Breast epithelium (tissue), 3 donors: ENCODE data around the gene PRR19.

Source experiments
- CTCF ChIP-seq, 3 donors: fragments of 450-650 bp; IDR thresholded peaks; one replicate each; pipeline ENCODE4 v1.5.1; 2016 to 2017; ENCODE audit warnings: antibody characterized with exemption in 3 of 3, mild to moderate bottlenecking in 3 of 3, moderate library complexity in 3 of 3
- POLR2A ChIP-seq: fragments of 450-650 bp; IDR thresholded peaks from one replicate; pipeline ENCODE4 v1.6.1; 2016; ENCODE audit warnings: antibody characterized with exemption, mild to moderate bottlenecking, moderate library complexity

DNA sequence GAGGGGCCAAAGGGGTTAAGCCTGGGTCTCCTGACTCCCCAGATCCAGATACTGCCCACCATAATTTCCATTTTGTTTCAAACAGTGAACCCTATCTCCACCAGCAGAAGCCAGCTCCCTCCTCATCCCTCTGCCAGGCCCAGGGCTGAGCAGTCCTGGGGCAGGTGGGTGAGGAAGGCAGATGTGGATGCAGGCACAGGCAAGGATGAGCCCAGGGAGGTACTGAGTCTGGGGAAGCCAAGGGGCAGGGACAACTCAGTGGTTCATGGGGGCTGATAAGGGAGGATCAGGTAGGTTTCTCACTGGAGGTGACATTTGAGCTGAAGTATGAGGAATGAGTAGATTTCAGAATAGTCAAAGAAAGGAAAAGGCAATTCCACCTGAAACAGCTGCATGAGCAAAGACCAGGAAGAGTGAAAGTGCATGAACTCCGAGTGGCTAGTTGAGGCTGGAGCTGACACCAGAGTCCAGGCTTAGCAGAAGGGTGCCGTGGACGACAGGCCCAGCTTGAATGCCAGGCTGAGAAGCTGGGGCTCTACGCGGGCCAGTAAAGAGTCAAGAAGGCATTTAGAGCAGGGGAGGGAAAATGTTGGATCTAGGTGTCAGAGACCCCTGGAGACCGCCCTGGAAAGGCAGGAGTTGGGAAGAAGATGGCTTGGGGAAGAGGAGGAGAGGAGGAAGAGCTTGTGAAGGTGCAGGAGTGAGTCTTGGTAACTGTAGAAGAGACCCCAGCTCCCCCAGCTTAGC is 22.6 kb upstream of the PRR19 start:
- no peak for TF ChIP-seq CTCF (IDR thresholded peaks at IDR 0.05)
- TF ChIP-seq POLR2A: no peak
